OCI-M1 (cell line): ENCODE measurements around the gene PARPBP.
"Not testable (repeated sequence)": the region's sequence is repeated elsewhere in the genome, so short reads cannot be mapped to it uniquely, and the experiment has no call there.

Source experiments
- DNase-seq: peaks from one replicate; lab custom pipeline; 2025; lab: John Stamatoyannopoulos, UW

The PARPBP gene, protein sequence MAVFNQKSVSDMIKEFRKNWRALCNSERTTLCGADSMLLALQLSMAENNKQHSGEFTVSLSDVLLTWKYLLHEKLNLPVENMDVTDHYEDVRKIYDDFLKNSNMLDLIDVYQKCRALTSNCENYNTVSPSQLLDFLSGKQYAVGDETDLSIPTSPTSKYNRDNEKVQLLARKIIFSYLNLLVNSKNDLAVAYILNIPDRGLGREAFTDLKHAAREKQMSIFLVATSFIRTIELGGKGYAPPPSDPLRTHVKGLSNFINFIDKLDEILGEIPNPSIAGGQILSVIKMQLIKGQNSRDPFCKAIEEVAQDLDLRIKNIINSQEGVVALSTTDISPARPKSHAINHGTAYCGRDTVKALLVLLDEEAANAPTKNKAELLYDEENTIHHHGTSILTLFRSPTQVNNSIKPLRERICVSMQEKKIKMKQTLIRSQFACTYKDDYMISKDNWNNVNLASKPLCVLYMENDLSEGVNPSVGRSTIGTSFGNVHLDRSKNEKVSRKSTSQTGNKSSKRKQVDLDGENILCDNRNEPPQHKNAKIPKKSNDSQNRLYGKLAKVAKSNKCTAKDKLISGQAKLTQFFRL

GRCh38 chr12:102119674-102120563 lies at the start of gene PARPBP, which contains the start of gene NUP37:
Gene PARPBP (plus strand): TSS chr12:102120183. CDS start chr12:102123889, 3,706 bp downstream.
Gene NUP37 (minus strand): TSS chr12:102120114. CDS start chr12:102118518, 1,596 bp downstream.
- DNase-seq, result peak; percentile 94

GRCh38 chr12:102072092-102072491 lies 47.9 kb upstream of the PARPBP start:
- DNase-seq, result not testable (repeated sequence)

DNA sequence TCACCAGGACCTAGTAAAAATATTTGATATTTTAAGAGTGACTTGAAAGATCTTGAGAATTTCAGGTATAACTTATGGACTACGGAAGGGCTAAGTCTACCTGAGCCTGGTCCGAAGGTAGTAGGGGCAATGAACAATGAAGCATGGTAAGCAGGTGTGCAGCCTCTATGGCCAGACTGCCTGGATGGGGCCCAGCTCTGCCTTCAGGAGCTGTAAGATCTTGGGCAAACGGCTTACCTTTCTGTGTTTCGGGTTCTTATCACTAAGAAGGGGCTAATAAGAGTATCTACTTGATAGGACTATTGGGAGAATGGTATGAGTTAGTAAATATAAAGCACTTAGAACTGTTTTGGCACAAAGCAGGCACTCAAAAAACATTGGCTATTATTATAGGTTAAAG lies 39.1 kb upstream of the PARPBP start:
- DNase-seq, result no peak

- DNase-seq, result not testable (repeated sequence)
Measured at GRCh38 chr12:102089228-102089835, 30.7 kb upstream of the PARPBP start.

- no peak for DNase-seq
Measured at GRCh38 chr12:102093319-102093718, 26.7 kb upstream of the PARPBP start.

DNA sequence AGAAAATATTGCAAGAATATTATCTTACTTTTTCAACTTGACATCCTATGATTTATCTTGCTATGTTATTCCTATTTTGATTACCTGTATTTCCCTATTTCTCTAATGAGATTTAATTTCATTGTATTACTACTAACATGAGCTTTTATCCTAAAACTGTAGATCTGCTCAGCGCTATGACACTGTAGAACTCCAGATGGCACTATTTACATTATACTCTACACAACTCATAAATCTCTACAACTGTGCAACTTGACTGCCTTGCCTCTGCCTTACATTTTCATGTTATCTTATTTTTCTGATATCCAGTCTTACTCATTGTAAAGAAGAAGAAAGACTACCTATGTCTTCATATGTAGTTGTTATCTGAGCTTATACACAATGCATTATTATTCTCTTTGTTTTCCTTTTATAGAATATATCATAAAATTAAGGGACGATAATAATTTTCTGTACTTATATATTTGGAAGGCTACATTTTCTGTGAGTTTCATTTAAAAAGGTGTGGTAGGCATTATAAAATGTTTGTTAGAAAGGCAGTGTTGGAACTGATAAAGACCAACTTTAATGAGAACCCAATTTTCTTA lies 24.2 kb upstream of the PARPBP start:
- peak; percentile 70 for DNase-seq

DNA sequence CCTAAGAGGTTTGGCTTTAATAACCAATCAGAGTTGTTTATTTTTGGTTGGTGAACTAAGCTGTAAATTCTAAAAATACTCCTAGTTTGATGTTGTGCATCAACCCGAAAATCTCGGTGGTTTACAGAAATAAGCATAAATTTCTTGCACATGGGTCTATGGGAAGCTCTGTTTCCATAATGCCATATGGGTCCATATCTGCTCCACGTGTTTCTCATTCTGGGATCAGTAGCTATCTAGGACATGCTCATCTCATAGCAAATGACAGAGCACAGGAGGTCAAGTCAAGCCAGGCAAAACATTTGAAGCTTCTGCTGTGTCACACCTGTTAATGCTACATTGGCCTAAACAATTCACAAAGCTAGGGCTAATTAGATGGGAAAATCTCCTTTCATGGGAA lies 23.1 kb upstream of the PARPBP start:
- DNase-seq, result no peak

- DNase-seq, result no peak
Measured at GRCh38 chr12:102106905-102107304, 13.1 kb upstream of the PARPBP start.

DNA sequence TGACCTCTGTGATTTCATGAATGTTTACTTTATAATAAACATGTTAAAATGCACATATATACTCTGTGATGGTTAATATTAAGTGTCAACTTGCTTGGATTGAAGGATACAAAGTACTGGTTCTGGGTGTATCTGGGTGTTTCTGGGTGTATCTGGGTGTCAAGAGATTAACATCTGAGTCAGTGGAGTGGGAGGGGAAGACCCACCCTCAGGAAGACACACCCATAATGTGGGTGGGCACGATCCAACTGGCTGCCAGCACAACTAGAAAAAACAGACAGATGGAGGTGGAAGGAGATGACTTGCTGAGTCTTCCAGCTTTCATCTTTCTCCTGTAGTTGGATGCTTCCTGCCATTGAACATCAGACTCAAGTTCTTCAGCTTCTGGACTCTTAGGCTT lies 12.0 kb upstream of the PARPBP start:
- DNase-seq, result no peak

DNA sequence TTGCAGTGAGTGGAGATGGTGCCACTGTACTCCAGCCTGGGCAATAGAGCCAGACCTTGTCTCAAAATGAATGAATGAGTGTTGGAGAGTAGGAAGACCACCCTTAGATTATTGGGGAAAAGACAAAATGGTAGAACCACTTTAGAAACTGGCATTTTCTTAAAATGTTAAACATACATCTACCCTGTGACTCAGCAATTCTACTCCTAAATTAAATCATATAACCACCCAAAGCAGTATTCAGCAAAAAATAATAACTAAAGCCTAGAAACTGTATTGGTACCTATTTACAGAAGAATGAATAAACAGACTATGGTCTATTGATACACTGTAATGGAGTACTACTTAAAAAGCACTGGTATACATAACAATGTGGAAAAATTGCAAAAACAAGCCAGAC lies 9.2 kb upstream of the PARPBP start:
- DNase-seq, result no peak

GRCh38 chr12:102114212-102114611 lies 5.8 kb upstream of the PARPBP start:
- no peak for DNase-seq

- DNase-seq, result no peak
Measured at GRCh38 chr12:102116392-102116791, 3.6 kb upstream of the PARPBP start.

DNA sequence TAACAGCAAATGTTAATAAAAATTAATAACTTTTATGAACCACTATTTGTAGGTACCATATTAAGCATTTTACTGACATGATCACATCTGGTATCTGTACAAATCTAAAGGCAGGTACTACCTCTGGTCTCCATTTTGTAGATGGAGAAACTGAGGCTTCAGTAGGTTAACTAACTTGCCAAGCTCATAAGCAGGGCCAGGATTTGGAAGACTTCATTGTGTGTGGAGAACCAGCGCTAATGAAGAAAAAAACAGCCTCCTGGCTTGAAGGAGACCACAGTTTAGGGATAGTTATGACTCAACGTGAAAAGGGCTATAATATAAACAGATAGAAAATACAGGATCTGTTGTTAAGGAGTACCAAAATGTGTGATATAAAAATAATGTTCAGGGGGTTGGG lies 1.1 kb upstream of the PARPBP start:
- DNase-seq, result no peak

DNA sequence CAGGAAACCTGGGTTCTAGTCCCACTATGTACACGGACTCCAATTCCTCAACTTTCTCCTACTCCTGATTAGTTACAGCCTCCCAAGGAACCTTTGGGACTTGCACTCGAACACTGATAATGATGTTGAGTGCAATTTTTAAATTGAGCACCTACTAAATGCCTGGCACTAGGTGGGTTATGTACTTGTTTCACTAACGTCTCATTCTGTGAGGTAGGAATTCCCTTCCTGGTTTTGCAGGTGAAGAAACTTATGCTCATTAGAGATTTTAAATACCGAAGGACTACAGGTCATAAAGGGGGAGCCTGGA lies 536 bp downstream of the PARPBP start:
- no peak for DNase-seq

DNA sequence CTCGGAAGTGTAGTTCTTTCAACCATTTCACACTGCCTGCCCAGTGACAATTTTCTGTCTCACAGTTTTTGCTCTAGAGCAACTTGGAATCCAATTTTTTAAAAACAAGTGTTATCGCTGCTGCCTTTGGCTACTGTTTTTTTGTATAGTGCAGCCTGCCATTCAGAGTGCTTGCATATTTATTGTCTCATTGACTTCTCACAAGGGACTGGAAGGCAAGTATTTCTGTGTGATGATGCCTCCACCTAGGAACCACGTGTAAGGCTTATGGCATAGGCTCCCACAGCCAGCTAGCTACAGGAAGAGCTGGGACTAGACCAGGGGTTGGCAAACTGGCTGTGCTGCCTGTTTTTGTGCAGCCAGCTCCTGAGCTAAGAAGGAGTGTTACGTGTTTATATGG lies 903 bp downstream of the PARPBP start:
- DNase-seq, result peak; percentile 58

- DNase-seq, result not testable (repeated sequence)
Measured at GRCh38 chr12:102121328-102121727, 1.3 kb downstream of the PARPBP start.

DNA sequence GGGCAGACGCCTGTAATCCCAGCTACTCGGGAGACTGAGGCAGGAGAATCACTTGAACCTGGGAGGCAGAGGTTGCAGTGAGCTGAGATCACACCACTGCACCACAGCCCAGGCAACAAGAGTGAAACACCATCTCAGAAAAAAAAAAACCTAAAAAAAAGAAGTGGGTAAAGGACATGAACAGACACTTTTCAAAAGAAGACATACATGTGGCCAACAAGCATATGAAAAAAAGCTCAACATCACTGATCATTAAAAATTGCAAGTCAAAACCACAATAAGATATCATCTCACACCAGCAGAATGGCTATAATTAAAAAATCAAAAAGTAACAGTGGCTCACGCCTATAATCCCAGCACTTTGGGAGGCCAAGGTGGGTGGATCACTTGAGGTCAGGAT lies 10.7 kb downstream of the PARPBP start:
- DNase-seq, result not testable (repeated sequence)

DNA sequence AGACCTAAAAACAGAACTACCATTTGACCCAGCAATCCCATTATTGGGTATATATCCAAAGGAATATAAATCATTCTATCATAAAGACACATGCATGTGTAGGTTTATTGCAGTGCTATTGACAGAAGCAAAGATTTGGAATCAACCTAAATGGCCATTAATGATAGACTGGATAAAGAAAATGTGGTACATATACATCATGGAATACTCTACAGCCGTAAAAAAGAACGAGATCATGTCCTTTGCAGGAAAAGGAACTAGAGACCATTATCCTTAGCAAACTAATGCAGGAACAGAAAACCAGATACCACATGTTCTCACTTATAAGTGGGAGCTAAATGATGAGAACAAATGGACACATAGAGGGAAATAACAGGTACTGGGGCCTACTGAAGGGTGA lies 11.5 kb downstream of the PARPBP start:
- not testable (repeated sequence) for DNase-seq

GRCh38 chr12:102137619-102138018 lies 17.6 kb downstream of the PARPBP start:
- not testable (repeated sequence) for DNase-seq

DNA sequence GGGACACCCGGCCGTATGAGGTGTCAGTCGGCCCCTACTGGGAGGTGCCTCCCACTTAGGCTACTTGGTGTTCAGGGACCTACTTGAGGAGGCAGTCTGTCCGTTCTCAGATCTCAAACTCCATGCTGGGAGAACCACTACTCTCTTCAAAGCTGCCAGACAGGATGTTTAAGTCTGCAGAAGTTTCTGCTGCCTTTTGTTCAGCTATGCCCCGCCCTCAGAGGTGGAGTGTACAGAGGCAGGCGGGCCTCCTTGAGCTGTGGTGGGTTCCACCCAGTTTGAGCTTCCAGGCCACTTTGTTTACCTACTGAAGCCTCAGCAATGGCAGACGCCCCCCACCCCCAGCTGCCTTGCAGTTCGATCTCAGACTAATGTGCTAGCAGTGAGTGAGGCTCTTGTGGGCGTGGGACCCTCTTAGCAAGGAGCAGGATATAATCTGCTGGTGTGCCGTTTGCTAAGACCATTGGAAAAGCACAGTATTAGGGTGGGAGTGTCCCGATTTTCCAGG lies 22.9 kb downstream of the PARPBP start:
- not testable (repeated sequence) for DNase-seq

GRCh38 chr12:102144221-102144620 lies 24.2 kb downstream of the PARPBP start:
- DNase-seq, result no peak
